Measurements from ENCODE around the gene NBAS.
A peak's percentile ranks its signal among the peaks of the same experiment; 100 is the strongest.
"Not testable (repeated sequence)": the region's sequence is repeated elsewhere in the genome, so short reads cannot be mapped to it uniquely, and the experiment has no call there.

Gene NBAS

GRCh38 chr2:15533860-15534480, 27.2 kb downstream of the NBAS start:
- H3K27ac ChIP-seq, result no peak overlapping the region
- no peak for TF ChIP-seq CTCF (conservative IDR thresholded peaks at IDR 0.05)

- TF ChIP-seq CTCF (conservative IDR thresholded peaks at IDR 0.05), result no peak
- H3K27ac ChIP-seq, result no peak overlapping the region
These were observed 28.1 kb downstream of the NBAS start for GRCh38 chr2:15532996-15533395.

- no peak overlapping the region for H3K27ac ChIP-seq
- TF ChIP-seq CTCF (conservative IDR thresholded peaks at IDR 0.05), result no peak
These were observed 29.9 kb downstream of the NBAS start for GRCh38 chr2:15531095-15531854.

GRCh38 chr2:15527074-15527739, 33.9 kb downstream of the NBAS start:
- no peak for TF ChIP-seq CTCF (conservative IDR thresholded peaks at IDR 0.05)
- H3K27ac ChIP-seq, result no peak overlapping the region

GRCh38 chr2:15521641-15522181, 39.4 kb downstream of the NBAS start:
- no peak for TF ChIP-seq CTCF (conservative IDR thresholded peaks at IDR 0.05)
- H3K27ac ChIP-seq, result peak overlapping the region; percentile 13; the same call in 1 of the 2 replicates

GRCh38 chr2:15520346-15520745, 40.8 kb downstream of the NBAS start:
- TF ChIP-seq CTCF (conservative IDR thresholded peaks at IDR 0.05), result no peak
- no peak overlapping the region for H3K27ac ChIP-seq

GRCh38 chr2:15518759-15519158, 42.4 kb downstream of the NBAS start:
- H3K27ac ChIP-seq, result not testable (repeated sequence)

Data from VCaP (cell line).